IPS DF 19.7 (cell line): ENCODE measurements around the gene TMTC1.

Source experiments
- DNase-seq: peaks from one replicate; pipeline ENCODE4 v3.0.0-alpha.2; 2013; ENCODE audit warnings: low read depth, low spot score

TMTC1 gene

DNA sequence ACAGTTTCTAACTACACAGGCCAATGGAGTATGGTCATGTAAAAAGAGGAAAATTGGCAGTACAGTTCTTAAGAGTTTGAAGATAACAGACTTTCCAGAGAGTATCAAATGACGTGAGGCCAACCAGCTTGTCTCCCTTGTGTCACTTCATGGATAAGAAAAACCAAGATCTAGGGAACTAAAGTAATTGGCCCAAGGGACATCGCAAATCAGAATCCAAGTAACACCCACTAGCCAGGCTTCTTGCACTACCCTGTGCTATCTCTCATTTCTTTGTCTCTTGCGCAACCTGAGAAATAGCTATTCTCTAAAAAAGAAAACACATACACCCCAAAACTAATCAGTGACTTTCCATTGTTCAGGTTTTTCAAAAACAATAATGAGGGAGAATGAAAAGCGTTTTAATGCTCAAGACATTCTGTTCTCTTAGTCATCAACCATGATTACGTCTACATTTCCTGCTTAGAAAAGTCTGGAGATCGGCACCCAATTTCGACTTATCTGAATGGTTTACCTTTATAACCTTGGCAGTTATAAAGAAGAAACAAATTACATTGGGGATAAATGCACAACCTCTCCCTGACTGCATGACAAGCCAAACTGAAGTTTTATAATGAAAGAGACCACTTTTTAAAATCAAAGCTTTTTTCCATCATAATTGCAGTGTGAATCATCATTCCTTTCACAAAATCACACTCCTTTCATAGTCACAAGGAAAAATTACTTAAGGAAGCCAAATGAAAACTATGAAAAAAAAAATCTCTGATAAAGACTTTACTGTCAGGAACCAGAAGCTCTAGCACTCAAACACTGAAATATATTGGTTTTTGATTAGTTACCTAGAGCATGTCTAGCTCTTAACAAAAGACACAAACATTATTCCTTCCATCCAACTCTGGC is 42.1 kb downstream of the TMTC1 start:
- no peak for DNase-seq

DNA sequence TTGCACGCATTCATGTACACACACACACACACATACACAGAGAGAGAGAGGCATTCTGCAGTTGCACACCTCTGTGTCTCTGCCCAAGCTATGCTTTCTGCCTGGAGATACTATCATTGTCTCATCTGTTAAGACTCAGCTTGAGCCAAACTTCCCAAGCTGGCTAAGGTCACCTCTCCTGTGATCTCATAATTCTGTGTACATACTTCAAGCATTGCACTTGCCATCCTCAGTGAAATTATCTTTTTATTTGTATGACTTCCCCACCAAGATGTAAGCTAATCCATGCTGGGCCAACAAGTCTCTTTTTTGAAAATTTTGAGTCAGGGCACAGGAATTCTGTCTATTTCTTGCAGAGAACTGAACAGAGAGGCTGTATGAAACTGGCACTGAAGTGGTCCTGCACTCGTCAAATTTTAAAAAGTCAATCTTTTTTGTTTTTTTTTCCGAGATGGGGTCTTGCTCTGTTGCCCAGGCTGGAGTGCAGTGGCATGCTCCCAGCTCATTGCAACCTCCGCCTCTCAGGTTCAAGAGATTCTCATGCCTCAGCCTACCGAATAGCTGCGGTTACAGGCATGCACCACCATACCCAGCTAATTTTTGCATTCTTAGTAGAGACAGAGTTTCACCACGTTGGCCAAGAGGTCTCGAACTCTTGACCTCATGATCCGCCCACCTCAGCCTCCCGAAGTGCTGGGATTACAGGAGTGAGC is 44.3 kb downstream of the TMTC1 start:
- no peak for DNase-seq

DNA sequence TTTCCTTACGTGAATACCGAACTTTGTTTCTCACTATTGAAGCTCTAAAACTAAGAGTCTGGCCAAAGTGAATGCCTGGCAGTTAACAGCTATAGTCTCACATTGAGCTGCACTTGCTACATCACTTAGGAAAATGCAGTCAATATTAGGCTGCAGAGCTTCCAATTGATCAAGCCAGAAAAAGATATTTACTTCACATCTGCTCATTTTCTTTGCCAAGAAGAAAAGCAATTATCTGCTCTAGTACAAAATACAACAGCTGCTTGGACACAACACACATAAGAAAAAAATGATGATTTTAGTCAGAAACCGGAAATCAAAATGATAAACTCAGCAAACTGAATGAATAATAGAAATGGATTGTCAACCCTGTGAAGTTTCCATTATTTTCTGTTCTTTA is 45.4 kb downstream of the TMTC1 start:
- DNase-seq, result no peak

DNA sequence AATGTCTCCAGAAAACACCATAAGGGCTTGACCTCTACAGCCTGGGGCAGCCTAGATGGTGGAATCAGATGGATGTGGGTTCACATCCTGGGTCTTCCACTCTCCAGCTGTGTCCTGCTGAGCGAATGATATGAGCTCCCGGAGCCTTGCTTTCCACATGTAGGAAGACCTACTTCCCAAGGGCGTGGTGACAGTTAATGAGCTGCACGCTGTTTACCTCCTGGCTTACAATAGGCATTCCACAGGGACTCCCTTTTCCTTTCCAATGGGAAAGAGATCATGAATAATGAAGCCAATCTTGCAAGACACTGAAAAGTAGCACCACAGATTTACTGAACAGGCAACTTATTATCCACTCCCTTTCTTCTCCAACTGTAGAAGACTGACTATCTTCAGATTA is 46.1 kb downstream of the TMTC1 start:
- no peak for DNase-seq

DNA sequence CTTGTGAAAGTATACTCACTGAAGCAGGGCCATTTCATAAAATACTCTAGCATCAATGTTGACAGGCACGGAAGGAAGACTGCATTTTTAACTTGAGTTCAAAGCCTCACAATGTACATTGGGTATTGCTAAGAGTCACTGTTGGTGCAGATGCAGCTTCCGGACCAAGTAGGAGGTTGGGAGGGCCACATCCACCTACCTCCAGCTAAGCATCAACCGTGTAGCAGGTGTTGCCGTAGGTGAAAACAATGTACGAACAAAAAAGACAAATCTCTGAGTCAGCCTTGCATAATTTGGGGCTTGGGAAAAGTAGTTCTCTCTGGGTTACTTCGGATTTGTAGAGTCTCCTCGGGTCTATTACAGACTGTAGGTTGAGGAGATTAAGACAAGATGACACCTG is 48.1 kb downstream of the TMTC1 start:
- DNase-seq, result no peak

DNA sequence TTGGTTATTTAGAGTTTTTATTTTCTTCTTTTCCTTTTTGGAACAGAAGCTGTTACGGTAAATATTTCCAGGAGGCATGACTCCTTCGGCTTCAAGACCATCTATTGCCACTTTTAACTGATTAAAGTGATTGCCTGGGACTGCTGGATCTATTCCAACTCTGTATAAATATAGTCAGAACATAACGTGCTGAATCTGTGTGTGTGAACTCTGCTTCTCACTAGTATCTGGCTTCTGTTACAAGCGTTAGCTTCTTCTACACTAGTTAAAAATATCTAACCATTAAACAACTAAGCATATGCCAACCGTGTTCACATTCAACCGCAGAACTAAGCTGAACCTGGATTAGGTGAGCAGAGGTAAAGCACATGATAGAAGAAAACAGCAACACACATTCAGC is 49.0 kb downstream of the TMTC1 start:
- DNase-seq, result no peak

DNA sequence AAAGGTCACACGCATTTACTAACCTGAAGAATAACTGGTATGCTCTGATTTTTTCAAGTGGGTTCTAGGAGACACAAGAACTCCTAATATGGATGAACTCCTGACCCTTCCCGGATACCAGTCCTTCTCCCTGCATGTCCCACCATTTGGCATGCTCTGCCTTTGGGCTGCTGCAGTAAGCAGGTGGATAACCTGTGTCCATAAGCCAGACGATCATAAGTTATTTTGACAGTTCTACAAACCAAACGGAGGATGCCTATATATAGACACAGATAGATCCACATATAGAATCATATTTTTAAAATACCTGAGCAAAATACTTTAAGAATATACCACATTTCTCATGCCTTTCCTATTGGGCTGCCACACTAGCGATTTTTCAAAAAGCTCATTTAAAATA is 49.4 kb downstream of the TMTC1 start:
- DNase-seq, result no peak

DNA sequence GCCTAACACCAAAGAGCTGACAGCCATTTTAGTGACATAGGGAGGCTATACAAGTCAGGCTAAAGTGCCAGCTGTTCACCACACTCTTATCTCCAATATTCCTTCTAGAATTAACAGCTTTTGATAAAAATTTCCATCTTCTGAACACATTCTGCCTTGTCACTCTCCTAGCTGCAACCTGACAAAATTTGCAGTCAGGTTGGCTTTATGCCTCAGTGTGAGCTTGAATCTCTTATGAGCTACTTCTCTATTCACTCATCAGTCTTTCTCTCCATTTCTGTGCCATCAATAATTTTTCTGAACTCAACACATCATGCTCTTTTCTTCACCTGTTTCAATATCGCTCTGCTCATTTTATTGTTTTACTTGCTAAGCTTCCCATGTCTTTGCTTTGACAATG is 50.2 kb downstream of the TMTC1 start:
- DNase-seq, result no peak

DNA sequence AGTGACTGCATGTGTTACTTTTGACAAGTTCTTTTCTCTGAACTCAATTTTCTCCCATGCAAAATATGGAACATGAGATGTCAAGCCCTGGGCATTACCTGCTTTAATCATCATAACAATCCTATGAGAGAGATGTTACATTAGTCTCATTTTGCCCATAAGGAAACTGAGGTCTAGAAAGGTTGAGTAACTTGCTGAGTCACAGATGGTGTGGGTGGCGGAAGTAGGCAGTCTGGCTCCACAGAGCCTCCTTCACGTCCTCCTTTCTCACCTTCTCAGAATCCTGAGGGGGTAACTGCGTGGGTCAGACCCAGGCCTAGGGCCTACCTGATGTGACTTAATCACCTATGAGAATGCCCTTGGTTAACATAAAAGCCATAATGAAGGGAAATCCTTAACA is 50.7 kb downstream of the TMTC1 start:
- no peak for DNase-seq

DNA sequence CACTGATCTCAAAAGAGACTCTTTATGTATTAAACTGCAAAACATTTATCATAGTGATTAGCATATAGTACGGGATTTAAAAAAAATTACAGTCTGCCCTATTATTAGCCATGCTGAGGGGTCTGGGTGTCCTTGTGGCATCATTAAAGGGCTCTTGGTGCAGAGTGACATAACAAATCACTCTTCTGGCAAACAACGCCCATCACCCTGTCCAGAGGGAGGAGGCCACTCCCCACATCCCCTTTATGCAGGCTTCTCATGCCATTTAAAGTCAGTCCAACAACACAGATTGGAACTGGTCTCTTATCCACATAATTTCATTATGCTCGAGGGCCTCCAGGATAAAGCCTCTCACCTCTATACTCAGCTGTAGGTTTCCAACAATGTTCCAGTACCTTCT is 51.1 kb downstream of the TMTC1 start:
- no peak for DNase-seq

DNA sequence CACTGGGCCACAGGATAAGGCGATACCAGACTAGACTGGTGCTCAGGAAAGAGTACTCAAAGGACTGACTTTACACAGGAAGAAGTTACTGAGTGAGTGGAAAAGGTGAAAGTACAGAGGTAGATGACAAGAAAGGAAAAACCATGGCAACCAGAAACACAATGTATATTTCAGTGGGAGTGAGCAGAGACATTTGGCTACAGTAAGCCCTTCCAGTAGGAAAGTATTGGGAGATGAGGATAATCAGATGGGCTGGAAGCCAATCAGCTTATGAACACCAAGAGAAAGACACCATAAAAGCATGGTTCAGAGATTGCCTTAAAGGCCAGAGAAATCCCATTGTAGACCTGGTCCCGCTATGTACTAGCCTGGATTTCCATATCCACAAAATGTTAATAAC is 51.6 kb downstream of the TMTC1 start:
- DNase-seq, result no peak

DNA sequence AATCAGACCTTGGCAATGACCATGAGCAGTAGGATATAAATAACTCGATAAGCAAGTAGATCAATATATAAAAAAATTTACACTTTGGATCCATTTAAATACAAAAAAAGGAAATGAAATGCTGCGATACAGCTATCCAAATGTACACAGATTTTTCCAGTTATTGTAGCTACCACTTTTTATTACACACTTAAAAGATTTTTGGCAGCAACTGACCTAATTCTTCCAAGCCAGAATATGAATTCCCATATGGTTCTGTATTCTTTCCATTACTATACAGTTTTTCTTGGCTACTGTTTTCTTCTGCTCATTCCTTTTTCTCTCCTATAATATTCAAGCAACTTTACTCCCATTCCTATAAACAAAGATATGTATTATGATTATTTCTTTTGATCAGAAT is 52.2 kb downstream of the TMTC1 start:
- no peak for DNase-seq

DNA sequence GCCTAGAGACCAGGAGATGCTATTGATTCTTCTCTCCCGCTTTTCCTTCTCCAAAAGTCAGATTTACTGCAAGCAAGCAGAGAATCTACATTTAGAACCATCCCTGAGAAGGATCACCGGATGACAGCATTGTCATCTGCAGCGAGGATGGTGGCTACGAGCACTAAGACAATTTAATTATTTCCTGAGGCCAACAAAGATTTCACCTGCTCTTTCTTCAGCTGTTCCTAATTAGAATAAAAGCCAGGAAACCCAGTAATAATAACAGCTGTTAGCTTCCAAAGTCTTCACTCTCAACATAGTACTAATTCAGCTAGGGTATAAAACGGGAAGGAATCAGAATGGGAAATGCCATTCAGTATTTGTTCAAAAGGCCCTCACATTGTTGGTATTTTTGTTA is 53.3 kb downstream of the TMTC1 start:
- no peak for DNase-seq

DNA sequence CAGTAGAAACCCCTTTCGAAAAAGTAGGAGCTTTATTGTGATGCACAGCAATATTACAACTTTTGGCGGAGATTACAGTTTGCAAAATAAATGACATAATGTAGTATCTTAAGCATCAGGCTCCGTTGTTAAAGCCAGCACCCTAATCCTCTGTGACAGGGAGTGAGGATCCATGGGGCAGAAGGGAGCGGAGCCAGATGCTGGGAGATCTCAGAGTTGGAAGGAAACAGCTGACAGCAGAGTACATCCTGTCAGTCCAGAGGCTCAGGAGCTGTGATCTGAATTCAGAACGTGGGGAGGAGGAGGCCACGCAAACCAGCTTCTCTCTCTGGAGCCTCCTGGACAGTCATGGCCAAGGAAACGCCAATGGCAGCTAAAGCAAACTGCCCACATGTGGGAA is 55.7 kb downstream of the TMTC1 start:
- no peak for DNase-seq

DNA sequence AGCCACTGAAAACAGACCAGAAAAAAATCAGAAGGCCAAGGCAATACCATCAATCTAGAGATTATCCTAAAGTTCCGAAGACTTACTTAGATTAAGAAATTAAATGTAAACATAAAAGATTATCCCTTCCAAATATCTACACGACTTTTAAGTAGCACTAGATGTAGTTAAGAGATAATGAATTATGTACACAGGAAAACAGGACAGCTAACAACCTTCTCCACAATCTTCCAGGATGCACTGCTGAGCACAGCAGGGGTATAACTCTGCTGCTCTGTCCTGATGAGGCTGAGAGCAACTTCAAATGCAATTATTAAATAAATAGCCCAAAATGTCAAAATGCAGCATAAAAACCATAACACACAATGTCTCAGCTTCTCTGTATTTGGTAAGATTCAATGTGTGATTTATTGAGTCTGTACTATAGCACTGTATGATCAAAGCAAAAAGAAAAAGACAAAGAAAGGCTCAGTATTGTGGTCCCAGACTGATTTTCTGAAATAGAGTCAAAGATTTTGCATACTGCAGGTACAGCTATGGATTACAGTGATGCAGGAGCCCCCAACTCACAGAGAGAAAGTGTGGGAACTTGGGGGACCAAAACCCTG is 56.9 kb downstream of the TMTC1 start:
- no peak for DNase-seq

DNA sequence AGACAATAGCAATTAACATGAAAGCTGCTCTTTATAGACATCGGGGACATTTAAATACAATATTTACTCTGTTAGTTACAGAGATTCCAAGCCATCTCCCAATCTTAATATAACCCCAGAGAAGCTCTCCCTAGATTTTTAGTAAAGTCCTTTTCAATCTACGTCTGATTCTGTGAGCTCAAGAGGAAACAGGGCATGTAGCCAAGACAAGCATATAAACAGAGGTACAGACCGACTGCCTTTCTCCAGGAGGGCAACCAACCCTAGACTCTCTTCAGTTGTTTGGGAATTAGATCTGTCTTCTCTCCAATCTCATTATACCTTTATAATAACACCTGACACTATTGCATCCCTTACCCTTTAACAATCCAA is 57.4 kb downstream of the TMTC1 start:
- no peak for DNase-seq

DNA sequence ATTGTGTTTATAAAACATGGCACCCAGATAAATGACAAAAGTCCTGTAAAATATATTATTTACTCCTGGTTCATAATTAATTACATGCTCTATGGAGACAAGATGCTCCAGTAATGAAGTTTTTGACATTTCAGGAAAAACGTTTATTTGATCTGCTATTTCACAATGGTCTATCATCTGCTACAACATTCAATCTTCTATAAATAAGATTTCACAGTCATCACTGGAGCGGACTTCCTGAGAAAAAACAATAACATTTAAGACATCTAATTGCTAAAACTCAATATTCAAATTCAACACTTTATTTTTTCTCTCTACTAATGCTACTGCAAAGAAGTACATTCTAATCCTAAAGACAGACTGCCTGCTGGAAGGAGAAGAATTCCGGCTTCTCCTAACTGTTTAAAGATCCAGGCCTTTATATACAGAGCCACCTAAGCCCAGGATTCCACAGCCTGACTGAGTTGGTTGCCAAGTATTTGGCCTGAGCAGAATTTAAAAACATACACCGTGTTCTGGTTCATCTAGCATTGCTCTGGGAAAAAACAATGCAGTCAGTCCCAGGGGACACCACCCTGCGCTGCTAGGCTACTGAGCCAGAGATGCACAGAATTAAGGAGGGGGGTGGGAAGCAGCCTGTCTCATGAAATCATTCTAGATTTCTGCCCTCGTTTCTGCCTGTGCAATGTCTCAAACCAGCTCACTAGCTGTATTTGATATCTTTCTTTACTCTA is 58.0 kb downstream of the TMTC1 start:
- DNase-seq, result no peak

DNA sequence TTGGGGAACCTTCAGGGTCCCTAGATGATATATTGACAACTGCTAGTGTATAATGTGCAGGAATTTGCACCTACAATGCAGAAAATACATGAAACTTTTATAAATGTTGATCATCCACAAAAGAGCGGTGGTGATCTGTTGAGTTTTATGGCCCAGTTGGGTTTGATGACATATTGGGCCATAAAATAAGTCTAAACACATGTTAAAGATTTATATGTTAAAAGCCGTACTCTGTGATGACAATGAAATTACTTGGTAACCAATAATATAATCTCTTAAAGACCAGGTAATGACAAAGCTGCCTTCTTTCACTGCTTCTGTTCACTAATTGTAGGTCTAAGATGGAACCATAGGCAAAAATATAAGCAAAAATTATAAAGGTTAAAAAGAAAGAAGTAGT is 61.6 kb downstream of the TMTC1 start:
- DNase-seq, result no peak

DNA sequence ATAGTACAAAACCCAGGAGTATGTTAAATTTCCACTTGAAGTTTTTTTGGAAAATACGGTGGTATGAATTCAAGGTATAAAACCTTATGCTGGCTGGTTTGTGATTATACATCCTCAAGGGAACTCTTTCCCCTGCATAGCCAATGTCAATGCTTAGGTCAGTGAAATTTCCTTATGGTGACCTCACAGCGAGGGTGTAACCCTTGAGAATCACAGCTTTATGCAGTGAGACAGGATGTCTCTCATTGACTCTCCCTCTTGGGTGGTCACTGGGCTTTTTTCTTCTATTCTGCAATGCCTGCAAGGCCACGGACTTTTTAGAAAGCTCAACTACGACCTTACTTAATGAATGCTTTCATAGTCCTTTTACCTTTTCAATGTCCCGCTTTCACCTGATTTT is 64.4 kb downstream of the TMTC1 start:
- DNase-seq, result no peak

DNA sequence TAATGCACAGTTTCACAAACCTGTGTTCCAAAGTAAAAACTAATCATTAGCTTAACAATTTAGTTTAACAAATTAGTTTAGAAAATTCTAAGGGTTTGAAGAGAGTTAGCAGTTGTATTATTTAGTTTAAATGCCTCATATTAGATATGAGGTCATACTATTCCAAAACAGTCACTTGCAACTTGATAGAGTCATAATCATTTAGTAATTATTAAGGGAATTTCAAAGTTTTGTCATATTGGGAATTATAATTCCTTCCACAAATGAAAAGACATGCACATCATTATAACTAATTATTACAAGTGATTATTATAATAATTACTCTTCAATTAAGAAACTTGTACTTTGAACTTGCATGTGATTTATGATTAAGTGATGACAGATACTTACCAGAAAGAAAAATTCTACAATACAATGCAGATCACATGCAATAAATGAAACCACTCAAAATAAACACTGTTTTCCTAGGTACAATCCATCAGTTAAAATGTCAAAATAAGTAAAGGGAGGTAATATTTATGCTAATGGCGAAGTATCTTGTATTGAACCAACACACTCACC is 66.1 kb downstream of the TMTC1 start:
- no peak for DNase-seq

DNA sequence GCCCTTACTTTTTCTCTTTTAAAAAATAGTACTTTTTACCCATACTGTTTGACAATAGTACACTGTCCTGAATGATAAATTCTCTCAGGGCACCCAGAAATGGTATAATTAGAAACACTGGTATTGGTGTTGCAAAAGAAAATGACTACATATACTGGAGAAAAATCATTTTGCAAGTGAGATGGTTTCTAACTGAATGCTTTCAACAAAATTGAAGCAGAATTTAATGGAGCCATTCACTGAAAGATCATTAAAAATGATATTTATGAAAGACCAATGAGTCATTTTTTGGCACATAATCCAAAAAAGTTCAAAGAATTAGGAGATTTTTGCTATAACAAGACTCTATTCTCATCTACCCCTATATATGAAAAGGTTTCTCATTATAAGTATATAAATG is 68.8 kb downstream of the TMTC1 start:
- DNase-seq, result no peak

DNA sequence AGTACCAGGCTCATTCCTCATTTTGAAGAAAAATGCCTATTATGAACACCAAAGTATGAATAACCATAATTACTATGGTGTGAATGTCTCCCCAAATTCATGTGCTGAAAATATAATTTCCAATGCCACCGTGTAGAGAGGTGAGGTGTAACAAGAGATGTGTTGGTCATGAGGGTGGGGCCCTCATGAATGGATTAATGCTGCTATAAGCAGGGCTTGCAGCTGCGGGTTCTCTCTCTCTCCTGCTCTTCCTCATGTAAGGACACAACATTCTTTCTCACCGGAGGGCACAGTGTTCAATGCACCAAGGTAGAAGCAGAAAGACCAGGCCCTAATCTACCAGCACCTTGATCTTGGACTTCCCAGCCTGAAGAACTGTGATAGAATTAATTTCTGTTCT is 70.0 kb downstream of the TMTC1 start:
- DNase-seq, result no peak
